NAMALWA (cell line): Measurements from ENCODE around the gene MAP7D2.

Experiments used
- DNase-seq: peaks from one replicate; pipeline ENCODE4 v3.0.0-alpha.2; 2015; ENCODE audit warnings: low spot score

Gene MAP7D2

GRCh38 chrX:20112022-20112774 is 4.5 kb downstream of the MAP7D2 start:
- no peak for DNase-seq

- DNase-seq: no peak
Measured at GRCh38 chrX:20111271-20111670, 5.4 kb downstream of the MAP7D2 start.

- DNase-seq: no peak
Measured at GRCh38 chrX:20101934-20102581, 14.6 kb downstream of the MAP7D2 start.

- DNase-seq: no peak
Measured at GRCh38 chrX:20091499-20091898, 25.2 kb downstream of the MAP7D2 start.

- no peak for DNase-seq
Measured at GRCh38 chrX:20089845-20090244, 26.9 kb downstream of the MAP7D2 start.

GRCh38 chrX:20080277-20080676 is 36.4 kb downstream of the MAP7D2 start:
- no peak for DNase-seq

- DNase-seq: no peak
Measured at GRCh38 chrX:20071511-20072079, 45.1 kb downstream of the MAP7D2 start.

- no peak for DNase-seq
Measured at GRCh38 chrX:20067709-20068561, 48.8 kb downstream of the MAP7D2 start.

- DNase-seq: peak; percentile 70
Measured at GRCh38 chrX:20066968-20067708, 49.6 kb downstream of the MAP7D2 start.

- DNase-seq: peak; percentile 20
Measured at GRCh38 chrX:20063716-20064351, 52.9 kb downstream of the MAP7D2 start.

GRCh38 chrX:20063153-20063552 is 53.6 kb downstream of the MAP7D2 start:
- no peak for DNase-seq

- DNase-seq: no peak
Measured at GRCh38 chrX:20061855-20062254, 54.9 kb downstream of the MAP7D2 start.

GRCh38 chrX:20060961-20061748 is 55.6 kb downstream of the MAP7D2 start:
- DNase-seq: peak; percentile 88

- DNase-seq: no peak
Measured at GRCh38 chrX:20059467-20060128, 57.1 kb downstream of the MAP7D2 start.

GRCh38 chrX:20057479-20057878 is 59.2 kb downstream of the MAP7D2 start:
- DNase-seq: no peak

GRCh38 chrX:20056704-20057103 is 60.0 kb downstream of the MAP7D2 start:
- DNase-seq: no peak

- DNase-seq: no peak
Measured at GRCh38 chrX:20053537-20053936, 63.2 kb downstream of the MAP7D2 start.

- DNase-seq: no peak
Measured at GRCh38 chrX:20046864-20047263, 69.8 kb downstream of the MAP7D2 start.

- DNase-seq: no peak
Measured at GRCh38 chrX:20046223-20046622, 70.5 kb downstream of the MAP7D2 start.

GRCh38 chrX:20042221-20042620 is 74.5 kb downstream of the MAP7D2 start:
- no peak for DNase-seq
